Keratinocyte (primary cell): ENCODE measurements around the gene ARL13B. TPM values are rescaled to one million over a fixed set of nuclear protein-coding genes. Genes with fewer than 3 reads are reported as not detected.

Source experiments
- DNase-seq: peaks from one replicate; pipeline ENCODE4 v3.0.0-alpha.2; 2011; ENCODE audit warnings: low read depth, missing footprints, low spot score
- FAIRE-seq: peaks from 2 replicates; lab custom pipeline; 2011; peaks lifted over from hg19 to GRCh38; lab: Jason Lieb, UNC
- H2AFZ ChIP-seq: 2 replicates; pipeline ENCODE4 v1.6.0; 2012; ENCODE audit warnings: low read length, control low read depth, inconsistent platforms; ENCODE audit not compliant: control insufficient read depth
- H3K27ac ChIP-seq: 2 replicates; pipeline ENCODE4 v1.5.1; 2011; ENCODE audit warnings: low read length; ENCODE audit not compliant: control insufficient read depth, insufficient read depth
- H3K27me3 ChIP-seq: 3 replicates; pipeline ENCODE4 v1.6.0; 2011; ENCODE audit warnings: low read length; ENCODE audit not compliant: control insufficient read depth, insufficient read depth; ENCODE audit errors: extremely low read depth
- H3K36me3 ChIP-seq, 2 experiments: 2 replicates in 1 of 2; 3 replicates in 1 of 2; pipeline ENCODE4 v1.5.1; 2011; ENCODE audit warnings: low read length in 2 of 2, mild to moderate bottlenecking in 1 of 2; ENCODE audit not compliant: control insufficient read depth in 2 of 2, insufficient read depth in 2 of 2; ENCODE audit errors: extremely low read depth in 1 of 2
- H3K4me1 ChIP-seq: 3 replicates; pipeline ENCODE4 v1.5.1; 2011; ENCODE audit warnings: low read length; ENCODE audit not compliant: control insufficient read depth, insufficient read depth; ENCODE audit errors: extremely low read depth
- H3K4me2 ChIP-seq: 3 replicates; pipeline ENCODE4 v1.6.0; 2011; ENCODE audit warnings: low read depth, low read length; ENCODE audit not compliant: control insufficient read depth, insufficient read depth; ENCODE audit errors: extremely low read depth
- H3K4me3 ChIP-seq, 3 experiments: fragments of 200-600 bp in 1 of 3; sonication (generic) in 1 of 3; 2 replicates in 2 of 3; 3 replicates in 1 of 3; pipeline ENCODE4 v1.5.1; 2011 to 2016; ENCODE audit warnings: low read length in 3 of 3, mild to moderate bottlenecking in 3 of 3, control low read depth in 2 of 3, inconsistent platforms in 1 of 3, low read depth in 1 of 3, mixed read lengths in 1 of 3, mixed run types in 1 of 3, moderate library complexity in 1 of 3; ENCODE audit not compliant: control insufficient read depth in 2 of 3, insufficient read depth in 2 of 3; ENCODE audit errors: extremely low read depth in 1 of 3
- H3K79me2 ChIP-seq: 2 replicates; pipeline ENCODE4 v1.6.0; 2012; ENCODE audit warnings: low read length; ENCODE audit not compliant: control insufficient read depth, insufficient read depth
- H3K9ac ChIP-seq: 3 replicates; pipeline ENCODE4 v1.6.0; 2011; ENCODE audit warnings: low read length; ENCODE audit not compliant: control insufficient read depth, insufficient read depth; ENCODE audit errors: extremely low read depth
- H3K9me1 ChIP-seq: 3 replicates; pipeline ENCODE4 v1.6.0; 2011; ENCODE audit warnings: low read length; ENCODE audit not compliant: control insufficient read depth, insufficient read depth; ENCODE audit errors: extremely low read depth
- H3K9me3 ChIP-seq: 2 replicates; pipeline ENCODE4 v1.5.1; 2012; ENCODE audit warnings: low read depth, low read length; ENCODE audit not compliant: control insufficient read depth
- H4K20me1 ChIP-seq: 3 replicates; pipeline ENCODE4 v1.6.0; 2011; ENCODE audit warnings: low read length; ENCODE audit not compliant: control insufficient read depth, insufficient read depth; ENCODE audit errors: extremely low read depth
- EZH2 ChIP-seq: IDR thresholded peaks from one replicate; pipeline ENCODE4 v1.6.1; 2012; ENCODE audit warnings: inconsistent platforms, mild to moderate bottlenecking, low read length, moderate library complexity
- dilution Hi-C: fragments of 300-500 bp; cut with MboI; formaldehyde crosslinking; loops from one replicate; pipeline ENCODE4 v1.7.0; 2020; ENCODE audit warnings: low sequenced_read_pairs; ENCODE audit not compliant: extremely low pct_ligation_motif_present
- polyA plus RNA-seq, 5 experiments: library from polyadenylated mRNA; depleted of rRNA in 3 of 5; stranded (reverse) in 3 of 5; stranded (forward) in 1 of 5; unstranded in 1 of 5; fragments of >200 nt; gene quantifications; 1 replicate in 1 of 5; 2 replicates in 3 of 5; 3 replicates in 1 of 5; pipeline versions ENCODE4 v1.2.1 to v1.2.3, GENCODE V29; 2011 to 2012; ENCODE audit warnings: missing spikeins in 2 of 5, low read depth in 1 of 5, low replicate concordance in 1 of 5
- TF ChIP-seq, protein P1 (sequence below), 3 experiments: IDR thresholded peaks in 1 of 3; conservative IDR thresholded peaks in 1 of 3; optimal IDR thresholded peaks in 1 of 3; 2 replicates in 2 of 3; 3 replicates in 1 of 3; pipeline versions ENCODE3 to v1.5.1; 2011; ENCODE audit warnings: low read length in 3 of 3, mild to moderate bottlenecking in 3 of 3, moderate library complexity in 2 of 3, control low read depth in 1 of 3, inconsistent platforms in 1 of 3; ENCODE audit not compliant: insufficient read depth in 2 of 3; ENCODE audit errors: extremely low read depth in 1 of 3

ARL13B gene
- polyA plus RNA-seq, 1 donor (not counting 4 experiments of a cell fraction or from before 2014, with no cell fraction given), result 6.8 TPM

DNA sequence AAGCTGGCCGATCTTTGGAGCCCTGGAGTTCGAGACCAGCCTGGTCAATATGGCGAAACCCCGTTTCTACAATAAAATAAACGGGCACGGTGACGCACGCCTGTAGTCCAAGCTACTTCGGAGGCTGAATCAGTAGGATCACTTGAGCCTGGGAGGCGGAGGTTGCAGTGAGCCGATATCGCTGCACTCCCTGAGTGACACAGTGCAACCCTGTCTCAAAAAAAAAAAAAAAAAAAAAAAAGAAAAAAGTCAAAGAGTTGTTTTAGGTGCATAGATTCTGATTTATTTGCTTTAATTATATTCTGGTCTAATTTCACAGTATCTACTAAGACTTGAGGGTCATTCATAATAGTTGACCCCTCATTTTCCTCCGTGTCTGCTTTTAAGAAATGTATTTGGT, 1.7 kb downstream of the ARL13B start:
- Histone ChIP-seq H3K4me1 (peaks cover 8% of the 10 kb centered on the region), H3K27ac (no peak overlapping the region), H2AFZ (no peak overlapping the region), H3K9ac (no peak overlapping the region), H4K20me1 (no peaks in the 10 kb centered on the region), H3K4me3 (no peak overlapping the region), H3K27me3 (no peaks in the 10 kb centered on the region), H3K79me2 (peaks cover 24% of the 10 kb centered on the region), H3K36me3 (no peaks in the 10 kb centered on the region), H3K4me2 (no peak overlapping the region), H3K9me1 (no peaks in the 10 kb centered on the region), H3K9me3 (no peaks in the 10 kb centered on the region)
- dilution Hi-C loops, result no loop called here
- DNase-seq (no peak), FAIRE-seq (no peak)
- TF ChIP-seq, protein P1, sequence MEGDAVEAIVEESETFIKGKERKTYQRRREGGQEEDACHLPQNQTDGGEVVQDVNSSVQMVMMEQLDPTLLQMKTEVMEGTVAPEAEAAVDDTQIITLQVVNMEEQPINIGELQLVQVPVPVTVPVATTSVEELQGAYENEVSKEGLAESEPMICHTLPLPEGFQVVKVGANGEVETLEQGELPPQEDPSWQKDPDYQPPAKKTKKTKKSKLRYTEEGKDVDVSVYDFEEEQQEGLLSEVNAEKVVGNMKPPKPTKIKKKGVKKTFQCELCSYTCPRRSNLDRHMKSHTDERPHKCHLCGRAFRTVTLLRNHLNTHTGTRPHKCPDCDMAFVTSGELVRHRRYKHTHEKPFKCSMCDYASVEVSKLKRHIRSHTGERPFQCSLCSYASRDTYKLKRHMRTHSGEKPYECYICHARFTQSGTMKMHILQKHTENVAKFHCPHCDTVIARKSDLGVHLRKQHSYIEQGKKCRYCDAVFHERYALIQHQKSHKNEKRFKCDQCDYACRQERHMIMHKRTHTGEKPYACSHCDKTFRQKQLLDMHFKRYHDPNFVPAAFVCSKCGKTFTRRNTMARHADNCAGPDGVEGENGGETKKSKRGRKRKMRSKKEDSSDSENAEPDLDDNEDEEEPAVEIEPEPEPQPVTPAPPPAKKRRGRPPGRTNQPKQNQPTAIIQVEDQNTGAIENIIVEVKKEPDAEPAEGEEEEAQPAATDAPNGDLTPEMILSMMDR (optimal IDR thresholded peaks at IDR 0.05 in 1 of 3, IDR thresholded peaks at IDR 0.05 in 1 of 3, conservative IDR thresholded peaks at IDR 0.05 in 1 of 3; ENCODE audit: extremely low read depth in 1 of 3, insufficient read depth in 2 of 3, low read length in 3 of 3), result no peak
- TF ChIP-seq EZH2, result no peak

DNA sequence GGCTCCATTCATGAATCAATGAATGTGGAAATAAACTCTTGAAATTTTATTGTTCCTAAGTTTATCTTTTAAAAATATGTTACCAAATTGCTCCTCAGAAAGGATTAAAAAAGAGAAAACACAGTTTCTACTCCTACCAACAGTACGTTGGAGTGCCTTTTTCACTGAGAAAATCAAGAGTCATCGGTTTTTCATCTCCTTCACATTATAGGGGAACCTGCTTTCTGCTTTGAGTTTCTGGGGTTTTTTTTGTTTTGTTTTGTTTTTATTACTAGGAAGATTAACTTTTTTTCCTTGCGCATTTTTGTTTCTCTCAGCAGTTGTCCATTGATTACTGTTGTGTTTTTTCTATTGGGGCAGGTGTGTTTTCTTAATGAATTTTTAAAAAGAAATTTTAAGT, 3.5 kb downstream of the ARL13B start:
- FAIRE-seq, result no peak
- Histone ChIP-seq H3K4me3 (no peak overlapping the region), H3K9me1 (no peaks in the 10 kb centered on the region), H3K4me2 (no peak overlapping the region), H3K9ac (no peak overlapping the region), H3K27ac (no peak overlapping the region), H3K36me3 (no peaks in the 10 kb centered on the region), H4K20me1 (no peaks in the 10 kb centered on the region), H3K79me2 (peaks cover 24% of the 10 kb centered on the region), H3K4me1 (peaks cover 8% of the 10 kb centered on the region), H3K9me3 (no peaks in the 10 kb centered on the region), H2AFZ (no peak overlapping the region), H3K27me3 (no peaks in the 10 kb centered on the region)
- TF ChIP-seq EZH2, result no peak
- TF ChIP-seq, protein P1 (optimal IDR thresholded peaks at IDR 0.05 in 1 of 3, IDR thresholded peaks at IDR 0.05 in 1 of 3, conservative IDR thresholded peaks at IDR 0.05 in 1 of 3; ENCODE audit: extremely low read depth in 1 of 3, insufficient read depth in 2 of 3, low read length in 3 of 3), result no peak
- no peak for DNase-seq
- dilution Hi-C loops, result no loop called here
